ENCODE measurements around the gene LRFN5. TPM values are rescaled to one million over a fixed set of nuclear protein-coding genes. Genes with fewer than 3 reads are reported as not detected.

The LRFN5 gene
- total RNA-seq, 1 experiment from 2014 or later, result 15.8 TPM

DNA sequence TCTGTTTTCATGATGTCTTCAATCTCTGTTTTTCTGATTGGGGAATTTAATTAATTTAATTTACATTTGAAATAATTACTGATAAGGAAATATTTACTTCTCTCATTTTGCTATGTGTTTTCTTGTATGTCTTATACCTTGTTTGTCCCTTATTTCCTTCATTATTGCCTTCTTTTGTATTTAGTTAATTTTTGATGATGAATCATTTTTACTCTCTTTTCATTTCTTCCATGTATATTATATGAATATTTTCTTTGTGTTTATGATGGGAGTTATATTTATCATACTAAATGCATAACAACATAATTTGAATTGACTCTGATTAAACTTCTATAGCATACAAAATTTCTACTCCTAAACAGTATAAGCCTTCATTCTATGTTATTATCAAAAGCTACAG lies 309.6 kb downstream of the LRFN5 start:
- Mint-ChIP-seq H3K4me1 (peaks cover 2% of the 10 kb centered on the region; the same call in 1 of the 2 replicates), H3K27ac (no peak overlapping the region), H3K9me3 (no peaks in the 10 kb centered on the region), H3K4me3 (no peak overlapping the region), H3K27me3 (ENCODE audit: low read depth) (no peaks in the 10 kb centered on the region), H3K36me3 (no peaks in the 10 kb centered on the region)
- DNase-seq (ENCODE audit: low spot score) (no peak), ATAC-seq (no peak)
- ChIA-PET POLR2A (no interaction called here), CTCF (no interaction called here)
- TF ChIP-seq HMGA2 (CRISPR knock-in tag; IDR thresholded peaks at IDR 0.05), result no peak
- TF ChIP-seq, protein P1, sequence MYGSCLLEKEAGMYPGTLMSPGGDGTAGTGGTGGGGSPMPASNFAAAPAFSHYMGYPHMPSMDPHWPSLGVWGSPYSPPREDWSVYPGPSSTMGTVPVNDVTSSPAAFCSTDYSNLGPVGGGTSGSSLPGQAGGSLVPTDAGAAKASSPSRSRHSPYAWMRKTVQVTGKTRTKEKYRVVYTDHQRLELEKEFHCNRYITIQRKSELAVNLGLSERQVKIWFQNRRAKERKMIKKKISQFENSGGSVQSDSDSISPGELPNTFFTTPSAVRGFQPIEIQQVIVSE (CRISPR knock-in tag; IDR thresholded peaks at IDR 0.05; ENCODE audit: borderline replicate concordance), result no peak
- TF ChIP-seq ZBTB21 (CRISPR knock-in tag; IDR thresholded peaks at IDR 0.05; ENCODE audit: borderline replicate concordance), result no peak
- TF ChIP-seq, protein P2, sequence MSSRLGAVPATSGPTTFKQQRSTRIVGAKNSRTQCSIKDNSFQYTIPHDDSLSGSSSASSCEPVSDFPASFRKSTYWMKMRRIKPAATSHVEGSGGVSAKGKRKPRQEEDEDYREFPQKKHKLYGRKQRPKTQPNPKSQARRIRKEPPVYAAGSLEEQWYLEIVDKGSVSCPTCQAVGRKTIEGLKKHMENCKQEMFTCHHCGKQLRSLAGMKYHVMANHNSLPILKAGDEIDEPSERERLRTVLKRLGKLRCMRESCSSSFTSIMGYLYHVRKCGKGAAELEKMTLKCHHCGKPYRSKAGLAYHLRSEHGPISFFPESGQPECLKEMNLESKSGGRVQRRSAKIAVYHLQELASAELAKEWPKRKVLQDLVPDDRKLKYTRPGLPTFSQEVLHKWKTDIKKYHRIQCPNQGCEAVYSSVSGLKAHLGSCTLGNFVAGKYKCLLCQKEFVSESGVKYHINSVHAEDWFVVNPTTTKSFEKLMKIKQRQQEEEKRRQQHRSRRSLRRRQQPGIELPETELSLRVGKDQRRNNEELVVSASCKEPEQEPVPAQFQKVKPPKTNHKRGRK (CRISPR knock-in tag; IDR thresholded peaks at IDR 0.05; ENCODE audit: borderline replicate concordance), result no peak
- TF ChIP-seq NR2C2 (CRISPR knock-in tag; IDR thresholded peaks at IDR 0.05), result no peak
- TF ChIP-seq, protein P3, sequence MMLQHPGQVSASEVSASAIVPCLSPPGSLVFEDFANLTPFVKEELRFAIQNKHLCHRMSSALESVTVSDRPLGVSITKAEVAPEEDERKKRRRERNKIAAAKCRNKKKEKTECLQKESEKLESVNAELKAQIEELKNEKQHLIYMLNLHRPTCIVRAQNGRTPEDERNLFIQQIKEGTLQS (CRISPR knock-in tag; conservative IDR thresholded peaks at IDR 0.05), result no peak
- TF ChIP-seq, protein P4, sequence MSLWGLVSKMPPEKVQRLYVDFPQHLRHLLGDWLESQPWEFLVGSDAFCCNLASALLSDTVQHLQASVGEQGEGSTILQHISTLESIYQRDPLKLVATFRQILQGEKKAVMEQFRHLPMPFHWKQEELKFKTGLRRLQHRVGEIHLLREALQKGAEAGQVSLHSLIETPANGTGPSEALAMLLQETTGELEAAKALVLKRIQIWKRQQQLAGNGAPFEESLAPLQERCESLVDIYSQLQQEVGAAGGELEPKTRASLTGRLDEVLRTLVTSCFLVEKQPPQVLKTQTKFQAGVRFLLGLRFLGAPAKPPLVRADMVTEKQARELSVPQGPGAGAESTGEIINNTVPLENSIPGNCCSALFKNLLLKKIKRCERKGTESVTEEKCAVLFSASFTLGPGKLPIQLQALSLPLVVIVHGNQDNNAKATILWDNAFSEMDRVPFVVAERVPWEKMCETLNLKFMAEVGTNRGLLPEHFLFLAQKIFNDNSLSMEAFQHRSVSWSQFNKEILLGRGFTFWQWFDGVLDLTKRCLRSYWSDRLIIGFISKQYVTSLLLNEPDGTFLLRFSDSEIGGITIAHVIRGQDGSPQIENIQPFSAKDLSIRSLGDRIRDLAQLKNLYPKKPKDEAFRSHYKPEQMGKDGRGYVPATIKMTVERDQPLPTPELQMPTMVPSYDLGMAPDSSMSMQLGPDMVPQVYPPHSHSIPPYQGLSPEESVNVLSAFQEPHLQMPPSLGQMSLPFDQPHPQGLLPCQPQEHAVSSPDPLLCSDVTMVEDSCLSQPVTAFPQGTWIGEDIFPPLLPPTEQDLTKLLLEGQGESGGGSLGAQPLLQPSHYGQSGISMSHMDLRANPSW (CRISPR knock-in tag; conservative IDR thresholded peaks at IDR 0.05; ENCODE audit: low read depth), result no peak
- TF ChIP-seq RORB (CRISPR knock-in tag; IDR thresholded peaks at IDR 0.05), result no peak
- TF ChIP-seq, protein P5, sequence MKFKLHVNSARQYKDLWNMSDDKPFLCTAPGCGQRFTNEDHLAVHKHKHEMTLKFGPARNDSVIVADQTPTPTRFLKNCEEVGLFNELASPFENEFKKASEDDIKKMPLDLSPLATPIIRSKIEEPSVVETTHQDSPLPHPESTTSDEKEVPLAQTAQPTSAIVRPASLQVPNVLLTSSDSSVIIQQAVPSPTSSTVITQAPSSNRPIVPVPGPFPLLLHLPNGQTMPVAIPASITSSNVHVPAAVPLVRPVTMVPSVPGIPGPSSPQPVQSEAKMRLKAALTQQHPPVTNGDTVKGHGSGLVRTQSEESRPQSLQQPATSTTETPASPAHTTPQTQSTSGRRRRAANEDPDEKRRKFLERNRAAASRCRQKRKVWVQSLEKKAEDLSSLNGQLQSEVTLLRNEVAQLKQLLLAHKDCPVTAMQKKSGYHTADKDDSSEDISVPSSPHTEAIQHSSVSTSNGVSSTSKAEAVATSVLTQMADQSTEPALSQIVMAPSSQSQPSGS (CRISPR knock-in tag; IDR thresholded peaks at IDR 0.05; ENCODE audit: borderline replicate concordance, low read depth), result no peak
- TF ChIP-seq SMAD3 (CRISPR knock-in tag; IDR thresholded peaks at IDR 0.05; ENCODE audit: borderline replicate concordance), result no peak
- no peak for TF ChIP-seq ZNF121 (CRISPR knock-in tag; IDR thresholded peaks at IDR 0.05)
- TF ChIP-seq TEAD1 (CRISPR knock-in tag; IDR thresholded peaks at IDR 0.05), result no peak
- TF ChIP-seq ZNF416 (CRISPR knock-in tag; IDR thresholded peaks at IDR 0.05), result no peak
- TF ChIP-seq ZNF219 (CRISPR knock-in tag; IDR thresholded peaks at IDR 0.05; ENCODE audit: borderline replicate concordance), result no peak
- TF ChIP-seq, protein P6, sequence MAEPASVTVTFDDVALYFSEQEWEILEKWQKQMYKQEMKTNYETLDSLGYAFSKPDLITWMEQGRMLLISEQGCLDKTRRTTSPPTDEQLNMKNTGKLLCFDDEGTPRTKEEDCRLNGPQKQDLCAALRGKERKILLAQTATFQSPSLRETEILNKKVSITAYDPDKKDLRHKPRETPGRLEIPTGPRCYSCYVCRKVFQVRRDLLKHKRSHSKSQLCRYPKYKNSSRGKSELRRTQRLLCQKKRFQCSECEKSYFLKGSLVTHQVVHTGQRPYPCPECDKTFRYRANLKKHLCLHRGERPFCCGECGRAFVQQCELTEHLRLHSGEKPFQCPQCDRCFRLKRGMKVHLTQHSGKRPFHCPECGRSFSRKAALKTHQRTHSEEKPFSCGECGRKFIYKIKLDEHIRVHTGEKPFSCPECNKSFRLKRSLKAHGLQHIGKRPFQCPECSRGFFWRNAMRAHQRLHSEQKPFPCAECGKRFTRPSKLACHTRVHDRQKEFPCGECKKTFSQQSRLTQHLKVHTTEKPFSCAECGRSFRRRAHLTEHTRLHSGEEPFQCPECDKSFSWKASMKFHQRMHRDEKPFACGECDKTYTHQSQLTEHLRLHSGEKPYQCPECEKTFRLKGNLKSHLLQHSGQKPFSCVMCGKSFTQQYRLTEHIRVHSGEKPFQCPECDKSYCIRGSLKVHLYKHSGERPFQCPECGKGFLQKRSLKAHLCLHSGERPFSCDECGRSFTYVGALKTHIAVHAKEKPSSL (CRISPR knock-in tag; conservative IDR thresholded peaks at IDR 0.05), result no peak
- TF ChIP-seq CREB1 (CRISPR knock-in tag; IDR thresholded peaks at IDR 0.05), result no peak
- no peak for TF ChIP-seq JAZF1 (CRISPR knock-in tag; IDR thresholded peaks at IDR 0.05)
- TF ChIP-seq, protein P7, sequence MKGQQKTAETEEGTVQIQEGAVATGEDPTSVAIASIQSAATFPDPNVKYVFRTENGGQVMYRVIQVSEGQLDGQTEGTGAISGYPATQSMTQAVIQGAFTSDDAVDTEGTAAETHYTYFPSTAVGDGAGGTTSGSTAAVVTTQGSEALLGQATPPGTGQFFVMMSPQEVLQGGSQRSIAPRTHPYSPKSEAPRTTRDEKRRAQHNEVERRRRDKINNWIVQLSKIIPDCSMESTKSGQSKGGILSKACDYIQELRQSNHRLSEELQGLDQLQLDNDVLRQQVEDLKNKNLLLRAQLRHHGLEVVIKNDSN (CRISPR knock-in tag; IDR thresholded peaks at IDR 0.05), result no peak
